ENCODE results near the gene TMCO1.
"Not testable (repeated sequence)": the region's sequence is repeated elsewhere in the genome, so short reads cannot be mapped to it uniquely, and the experiment has no call there.

TMCO1 gene

GRCh38 chr1:165683848-165684485 is 84.7 kb downstream of the TMCO1 start:
- no peak for TF ChIP-seq PPARA (CRISPR knock-in tag; IDR thresholded peaks at IDR 0.05; ENCODE audit: borderline replicate concordance)
- no peak for TF ChIP-seq TCF4 (CRISPR knock-in tag; IDR thresholded peaks at IDR 0.05; ENCODE audit: borderline replicate concordance)
- TF ChIP-seq TSHZ2 (CRISPR knock-in tag; IDR thresholded peaks at IDR 0.05), result no peak
- TF ChIP-seq ZC3H10 (CRISPR knock-in tag; IDR thresholded peaks at IDR 0.05), result no peak
- no peak for TF ChIP-seq SNAI2 (CRISPR knock-in tag; IDR thresholded peaks at IDR 0.05)
- TF ChIP-seq ZFP3 (CRISPR knock-in tag; IDR thresholded peaks at IDR 0.05), result no peak
- ATAC-seq, result no peak

GRCh38 chr1:165680773-165681172 is 87.9 kb downstream of the TMCO1 start:
- not testable (repeated sequence) for ATAC-seq

- ATAC-seq, result no peak
- TF ChIP-seq BACH2 (CRISPR knock-in tag; IDR thresholded peaks at IDR 0.05; ENCODE audit: borderline replicate concordance) (no peak), TOX (CRISPR knock-in tag; IDR thresholded peaks at IDR 0.05; ENCODE audit: borderline replicate concordance) (no peak), TCF4 (CRISPR knock-in tag; IDR thresholded peaks at IDR 0.05; ENCODE audit: borderline replicate concordance) (no peak), ESRRG (CRISPR knock-in tag; IDR thresholded peaks at IDR 0.05) (no peak), ISL1 (CRISPR knock-in tag; IDR thresholded peaks at IDR 0.05) (no peak), ARNTL (CRISPR knock-in tag; IDR thresholded peaks at IDR 0.05; ENCODE audit: borderline replicate concordance, low read depth) (no peak)
Observed at GRCh38 chr1:165680303-165680702, 88.4 kb downstream of the TMCO1 start.

- ATAC-seq, result no peak
- TF ChIP-seq ARNTL (CRISPR knock-in tag; IDR thresholded peaks at IDR 0.05; ENCODE audit: borderline replicate concordance, low read depth), result no peak
- TF ChIP-seq PATZ1 (CRISPR knock-in tag; IDR thresholded peaks at IDR 0.05; ENCODE audit: borderline replicate concordance), result no peak
- TF ChIP-seq ISL1 (CRISPR knock-in tag; IDR thresholded peaks at IDR 0.05), result no peak
- TF ChIP-seq TCF4 (CRISPR knock-in tag; IDR thresholded peaks at IDR 0.05; ENCODE audit: borderline replicate concordance), result no peak
- TF ChIP-seq ESRRG (CRISPR knock-in tag; IDR thresholded peaks at IDR 0.05), result no peak
- no peak for TF ChIP-seq TOX (CRISPR knock-in tag; IDR thresholded peaks at IDR 0.05; ENCODE audit: borderline replicate concordance)
- no peak for TF ChIP-seq OSR1 (CRISPR knock-in tag; IDR thresholded peaks at IDR 0.05)
- TF ChIP-seq CSDC2 (CRISPR knock-in tag; IDR thresholded peaks at IDR 0.05), result no peak
- TF ChIP-seq CSRNP3 (CRISPR knock-in tag; IDR thresholded peaks at IDR 0.05), result no peak
- no peak for TF ChIP-seq TSHZ2 (CRISPR knock-in tag; IDR thresholded peaks at IDR 0.05)
Observed at GRCh38 chr1:165679282-165680036, 89.2 kb downstream of the TMCO1 start.
